Ishikawa (cell line): Measurements from ENCODE around the gene CREG2.

Experiments used
- CEBPB ChIP-seq: IDR thresholded peaks from 2 replicates; pipeline ENCODE4 v1.6.1; 2012
- CREB1 ChIP-seq: IDR thresholded peaks from 2 replicates; pipeline ENCODE4 v1.6.1; 2012; ENCODE audit warnings: low read depth
- EGR1 ChIP-seq: IDR thresholded peaks from 2 replicates; pipeline ENCODE4 v1.6.1; 2012
- FOXM1 ChIP-seq: IDR thresholded peaks from 2 replicates; pipeline ENCODE4 v1.6.1; 2012; ENCODE audit warnings: low read depth, borderline replicate concordance
- MAX ChIP-seq: IDR thresholded peaks from 2 replicates; pipeline ENCODE4 v1.6.1; 2012
- NFIC ChIP-seq: IDR thresholded peaks from 2 replicates; pipeline ENCODE4 v1.6.1; 2012
- RAD21 ChIP-seq: IDR thresholded peaks from 2 replicates; pipeline ENCODE4 v1.6.1; 2012; ENCODE audit warnings: low read depth
- TAF1 ChIP-seq: IDR thresholded peaks from 2 replicates; pipeline ENCODE4 v1.6.1; 2012; ENCODE audit warnings: low read depth, mild to moderate bottlenecking
- TCF12 ChIP-seq: IDR thresholded peaks from 2 replicates; pipeline ENCODE4 v1.6.1; 2012; ENCODE audit warnings: low read depth
- TEAD4 ChIP-seq: IDR thresholded peaks from 2 replicates; pipeline ENCODE4 v1.6.1; 2012

GRCh38 chr2:101426822-101427221, 39.5 kb upstream of the CREG2 start:
- TF ChIP-seq TEAD4 (no peak), RAD21 (no peak), CEBPB (no peak), MAX (no peak), EGR1 (no peak), TAF1 (no peak), TCF12 (no peak), NFIC (no peak), CREB1 (no peak), FOXM1 (no peak)
